GM18498 (cell line): ENCODE results near the gene TTLL5.

Experiments used
- ATAC-seq: cut with Tn5 transposase; IDR thresholded peaks from one replicate; pipeline ENCODE4 v1.9.1; 2021; ENCODE audit warnings: mild to moderate bottlenecking, moderate library complexity; ENCODE audit not compliant: unreplicated experiment

TTLL5 gene

GRCh38 chr14:75660630-75661498 is at the start of gene TTLL5, which contains the start of gene ERG28:
Gene TTLL5 (plus strand): TSS chr14:75661246. CDS start chr14:75663150, 1,904 bp downstream.
Gene ERG28 (minus strand): TSS chr14:75660876. CDS start chr14:75657502, 3,374 bp downstream.
- peak; percentile 97 for ATAC-seq

GRCh38 chr14:75612157-75612556 is 48.9 kb upstream of the TTLL5 start:
- no peak for ATAC-seq

GRCh38 chr14:75614179-75614578 is 46.9 kb upstream of the TTLL5 start:
- ATAC-seq: no peak

DNA sequence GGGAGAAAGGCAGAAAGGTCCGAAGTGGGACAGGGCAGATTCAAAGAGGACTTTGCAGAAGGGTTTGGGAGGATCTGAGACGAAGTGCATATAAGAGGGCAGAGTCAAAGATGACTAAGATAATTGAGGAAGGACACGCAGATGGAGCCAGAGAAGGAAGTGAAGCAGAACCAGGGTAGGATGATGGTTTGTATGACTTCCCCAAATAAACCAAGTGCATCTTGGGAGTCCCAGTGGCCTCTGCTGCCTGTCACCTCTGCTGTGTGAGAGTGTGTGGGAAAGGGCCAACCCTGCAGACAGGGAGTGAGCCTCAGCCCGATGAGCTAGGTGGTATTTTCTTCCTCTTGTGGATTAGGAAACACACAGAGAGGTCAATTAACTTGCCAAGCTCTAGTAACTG is 45.8 kb upstream of the TTLL5 start:
- no peak for ATAC-seq

DNA sequence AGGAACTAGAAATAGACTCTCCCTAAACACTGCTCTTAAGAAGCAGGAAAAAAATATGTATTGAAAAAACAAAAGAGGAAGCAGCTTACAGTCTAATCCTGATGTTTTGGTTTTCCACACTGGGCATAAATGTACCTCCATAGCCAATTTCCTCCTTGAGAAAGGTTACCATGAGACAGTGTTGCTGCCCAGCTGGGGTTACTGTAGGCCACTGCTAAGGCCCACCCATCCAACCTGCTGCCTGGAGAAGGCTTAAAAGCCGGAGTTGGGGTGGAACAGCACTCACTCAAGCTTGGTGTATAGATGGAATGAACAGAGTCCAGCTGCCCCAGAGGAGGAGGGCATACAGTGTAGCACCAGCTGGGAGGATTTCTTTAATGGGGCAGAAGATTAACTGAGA is 41.5 kb upstream of the TTLL5 start:
- ATAC-seq: no peak

DNA sequence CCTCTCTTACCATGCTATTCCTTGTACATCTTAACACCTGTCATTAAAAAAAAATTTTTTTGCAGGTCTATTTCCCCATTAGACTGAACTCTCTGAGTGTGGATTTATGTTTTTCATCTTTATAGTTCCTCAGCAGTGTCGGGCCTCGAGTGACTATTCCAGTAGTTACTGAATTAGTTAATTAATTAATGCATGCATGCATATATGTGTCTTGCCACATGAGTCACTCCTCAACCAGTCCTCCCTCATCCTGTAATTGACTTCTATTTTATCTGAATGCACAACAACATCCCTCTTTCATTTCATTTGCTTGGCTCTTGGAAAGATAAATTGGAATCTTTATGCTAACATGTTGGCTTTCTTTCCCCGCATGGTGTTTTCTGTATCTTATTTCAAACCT is 36.0 kb upstream of the TTLL5 start:
- no peak for ATAC-seq

DNA sequence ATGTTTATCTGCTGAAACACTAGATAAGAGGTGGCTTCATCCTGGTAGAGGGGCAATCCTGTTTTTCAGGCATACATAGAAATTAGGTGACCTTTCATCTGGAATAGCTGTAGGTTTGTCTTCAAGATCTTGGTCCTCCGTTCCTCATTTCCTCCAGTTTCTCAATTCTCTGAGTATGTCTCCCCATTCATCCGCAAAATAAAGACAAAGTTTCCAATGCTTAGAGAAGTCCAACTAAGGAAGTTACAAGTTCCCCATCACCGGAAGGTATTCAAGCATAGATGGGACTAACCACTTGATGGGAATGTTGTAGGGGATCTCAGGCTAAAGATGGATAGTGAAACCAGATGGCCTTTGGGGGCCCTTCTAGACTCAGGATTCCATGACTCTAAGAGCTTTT is 34.6 kb upstream of the TTLL5 start:
- ATAC-seq: no peak

DNA sequence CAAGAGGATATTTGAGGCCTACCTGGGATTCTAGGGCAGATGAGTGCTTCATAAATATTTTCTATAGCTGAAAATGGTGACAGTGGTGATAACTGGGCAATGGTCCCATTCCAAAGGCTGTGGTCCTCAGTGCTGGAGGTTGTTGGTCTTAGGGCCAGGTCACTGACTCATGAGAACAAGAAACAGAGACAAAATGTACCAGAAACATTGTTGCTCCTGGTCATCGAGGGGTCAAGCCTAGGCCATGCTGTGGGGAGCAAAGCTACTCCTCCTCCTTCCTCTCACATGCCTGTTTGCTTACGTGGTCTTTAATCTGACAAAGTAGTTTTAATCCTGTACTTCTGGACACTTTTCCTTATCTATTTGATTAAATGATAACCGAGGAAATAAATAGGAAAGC is 34.2 kb upstream of the TTLL5 start:
- no peak for ATAC-seq

- no peak for ATAC-seq
Measured at GRCh38 chr14:75627406-75627805, 33.6 kb upstream of the TTLL5 start.

- ATAC-seq: no peak
Measured at GRCh38 chr14:75628816-75629215, 32.2 kb upstream of the TTLL5 start.

DNA sequence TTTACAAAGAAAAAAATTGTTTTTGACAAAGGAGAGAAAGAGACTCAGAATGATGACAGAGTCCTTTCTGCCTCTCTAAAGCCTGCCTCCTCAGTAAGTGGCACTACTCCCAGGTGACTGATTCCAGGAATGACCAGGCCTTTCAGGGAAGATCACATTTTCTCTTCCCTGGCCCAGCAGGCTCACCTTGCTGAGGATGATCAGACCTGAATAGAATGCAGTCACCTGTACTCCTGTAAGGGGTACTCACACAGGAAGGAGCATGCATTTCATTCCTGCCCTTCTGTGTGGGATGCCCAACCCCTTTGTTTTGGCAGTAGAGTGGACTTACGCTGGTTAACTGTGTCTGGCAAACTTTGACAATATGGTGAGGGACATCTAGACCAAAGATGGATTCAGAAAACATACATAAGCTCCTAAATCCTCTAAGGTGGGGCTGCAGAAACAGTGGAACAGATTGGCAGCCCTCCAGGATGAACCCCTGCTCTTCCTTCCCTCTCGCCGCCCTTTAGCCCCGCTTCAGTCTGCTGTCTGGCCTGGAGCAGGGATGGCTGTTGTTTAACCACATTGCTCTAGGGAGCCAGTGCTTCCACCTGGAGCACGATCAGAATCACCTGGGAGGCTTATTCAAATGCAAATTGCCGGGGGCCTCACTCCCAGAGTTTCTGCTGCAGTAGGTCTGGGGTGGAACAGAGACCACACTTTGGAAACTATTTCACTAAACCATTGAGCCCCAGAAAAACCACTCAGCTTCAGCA is 30.2 kb upstream of the TTLL5 start:
- ATAC-seq: no peak

DNA sequence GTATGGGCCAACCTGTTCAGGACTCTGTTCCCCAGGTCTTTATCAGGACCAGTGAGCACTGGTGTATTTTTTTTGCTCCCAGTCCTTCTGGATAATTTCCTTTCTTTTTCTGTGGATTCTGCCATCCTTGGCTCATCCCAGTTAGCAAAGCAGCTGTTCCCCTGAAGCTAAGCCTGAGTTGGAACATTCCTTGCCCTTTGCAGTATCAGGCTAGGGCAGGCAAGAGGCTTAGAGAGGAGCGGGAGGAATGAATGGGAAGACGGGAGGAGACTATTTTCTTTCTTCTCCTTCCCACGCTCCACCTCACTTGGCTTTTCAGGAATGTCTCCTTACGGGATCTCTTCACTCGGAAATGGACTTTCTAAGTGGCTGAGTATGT is 29.6 kb upstream of the TTLL5 start:
- no peak for ATAC-seq

- ATAC-seq: no peak
Measured at GRCh38 chr14:75634848-75635247, 26.2 kb upstream of the TTLL5 start.

GRCh38 chr14:75636100-75636692 is 24.9 kb upstream of the TTLL5 start:
- ATAC-seq: no peak

- no peak for ATAC-seq
Measured at GRCh38 chr14:75640876-75641275, 20.2 kb upstream of the TTLL5 start.

DNA sequence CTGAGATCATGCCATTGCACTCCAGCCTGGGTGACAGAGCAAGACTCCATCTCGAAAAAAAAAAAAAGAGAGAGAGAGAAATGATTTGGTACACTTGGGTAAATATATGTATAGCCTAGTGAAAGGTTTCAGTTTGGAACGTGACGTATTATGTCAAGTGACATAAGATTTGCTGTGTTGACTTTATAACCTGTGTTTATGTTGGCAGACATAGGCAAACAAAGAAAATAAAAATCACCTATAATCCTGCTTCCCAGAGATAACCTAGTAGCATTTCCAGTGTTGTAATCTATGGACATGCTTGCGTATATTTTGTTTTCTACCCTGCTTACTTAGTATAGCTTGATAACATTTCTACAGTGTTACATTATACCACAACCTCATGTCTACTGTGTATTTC is 17.1 kb upstream of the TTLL5 start:
- ATAC-seq: no peak

DNA sequence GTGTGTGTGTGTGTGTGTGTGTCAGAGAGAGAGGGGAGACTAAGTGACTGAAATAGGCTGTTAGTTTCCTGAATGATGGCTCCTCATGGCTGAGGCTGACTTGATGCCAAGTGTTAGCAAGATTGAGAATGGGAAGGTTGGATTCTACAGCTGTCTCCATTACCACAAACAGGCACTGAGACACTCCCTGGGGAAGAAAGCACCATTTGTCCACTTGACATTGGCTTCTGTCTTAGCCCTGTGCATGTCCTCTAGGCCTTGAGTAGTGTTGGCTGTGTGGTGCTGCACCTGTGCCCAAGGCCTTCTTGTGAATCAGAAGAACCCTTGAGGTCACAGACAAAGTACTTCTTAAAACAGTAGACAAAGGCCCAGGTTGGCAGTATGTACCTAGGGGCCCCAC is 16.0 kb upstream of the TTLL5 start:
- ATAC-seq: no peak

- no peak for ATAC-seq
Measured at GRCh38 chr14:75646762-75647161, 14.3 kb upstream of the TTLL5 start.

- ATAC-seq: no peak
Measured at GRCh38 chr14:75647640-75648039, 13.4 kb upstream of the TTLL5 start.

- no peak for ATAC-seq
Measured at GRCh38 chr14:75648066-75648838, 12.8 kb upstream of the TTLL5 start.

DNA sequence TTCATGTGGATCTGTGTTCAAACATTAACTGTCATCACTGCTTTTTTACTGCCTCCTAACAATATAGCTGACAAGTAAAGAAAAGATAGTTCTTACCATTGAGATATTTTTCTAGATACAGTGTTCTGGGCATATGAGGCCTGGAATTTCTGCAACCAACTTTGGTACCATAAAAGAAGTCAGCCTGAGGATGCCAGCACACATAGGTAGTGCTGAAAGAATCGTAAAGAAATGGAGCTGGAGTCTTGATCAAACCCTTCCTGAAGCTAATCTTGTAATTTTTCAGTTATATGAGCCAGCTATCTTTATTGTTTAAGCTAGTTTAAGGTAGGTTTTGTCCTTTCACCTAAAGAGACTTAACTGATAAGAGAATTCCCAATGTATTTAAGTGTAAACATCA is 11.7 kb upstream of the TTLL5 start:
- ATAC-seq: no peak
